ENCODE measurements around the gene STXBP1.

The STXBP1 gene

GRCh38 chr9:127686461-127687393 is 74.7 kb downstream of the STXBP1 start:
- no peak for DNase-seq (ENCODE audit: low spot score)
- no peaks in the 10 kb centered on the region for H3K9me3 ChIP-seq (ENCODE audit: severe bottlenecking)
- H3K27ac ChIP-seq (ENCODE audit: poor library complexity, severe bottlenecking), result no peak overlapping the region

GRCh38 chr9:127689329-127690000 is 77.4 kb downstream of the STXBP1 start:
- TF ChIP-seq CTCF (IDR thresholded peaks at IDR 0.05; ENCODE audit: poor library complexity, severe bottlenecking), result no peak
- Histone ChIP-seq H3K9me3 (ENCODE audit: severe bottlenecking) (no peaks in the 10 kb centered on the region), H3K27ac (ENCODE audit: poor library complexity, severe bottlenecking) (no peak overlapping the region), H3K4me3 (ENCODE audit: severe bottlenecking) (no peak overlapping the region), H3K27me3 (ENCODE audit: insufficient read depth, poor library complexity, severe bottlenecking) (no peaks in the 10 kb centered on the region), H3K4me1 (ENCODE audit: insufficient read depth, poor library complexity, severe bottlenecking) (no peaks in the 10 kb centered on the region), H3K36me3 (ENCODE audit: low read depth) (no peaks in the 10 kb centered on the region)
- ATAC-seq (ENCODE audit: low read depth) (no peak), DNase-seq (ENCODE audit: low spot score) (no peak)

More at GRCh38 chr9:127686461-127687393, 74.7 kb downstream of the STXBP1 start:
- ATAC-seq (ENCODE audit: low read depth), result peak; percentile 44; the same call in 1 of the 3 replicates
- peaks cover 4% of the 10 kb centered on the region for H3K36me3 ChIP-seq (ENCODE audit: low read depth)
- no peak overlapping the region for H3K4me3 ChIP-seq (ENCODE audit: severe bottlenecking)
- TF ChIP-seq CTCF (IDR thresholded peaks at IDR 0.05; ENCODE audit: poor library complexity, severe bottlenecking), result no peak
- H3K27me3 ChIP-seq (ENCODE audit: insufficient read depth, poor library complexity, severe bottlenecking), result no peaks in the 10 kb centered on the region
- no peaks in the 10 kb centered on the region for H3K4me1 ChIP-seq (ENCODE audit: insufficient read depth, poor library complexity, severe bottlenecking)

DNA sequence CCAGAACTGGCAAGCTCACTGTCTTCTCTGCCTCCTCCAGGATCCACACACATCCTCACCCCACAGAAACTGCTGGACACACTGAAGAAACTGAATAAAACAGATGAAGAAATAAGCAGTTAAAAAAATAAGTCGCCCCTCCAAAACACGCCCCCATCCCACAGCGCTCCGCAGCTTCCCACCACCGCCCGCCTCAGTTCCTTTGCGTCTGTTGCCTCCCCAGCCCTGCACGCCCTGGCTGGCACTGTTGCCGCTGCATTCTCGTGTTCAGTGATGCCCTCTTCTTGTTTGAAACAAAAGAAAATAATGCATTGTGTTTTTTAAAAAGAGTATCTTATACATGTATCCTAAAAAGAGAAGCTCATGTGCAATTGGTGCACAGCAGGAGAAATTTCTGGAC is 78.7 kb downstream of the STXBP1 start:
- no peaks in the 10 kb centered on the region for H3K4me1 ChIP-seq (ENCODE audit: insufficient read depth, poor library complexity, severe bottlenecking)
- no peak for ATAC-seq (ENCODE audit: low read depth)
- DNase-seq (ENCODE audit: low spot score), result no peak
- H3K27me3 ChIP-seq (ENCODE audit: insufficient read depth, poor library complexity, severe bottlenecking), result no peaks in the 10 kb centered on the region
- H3K4me3 ChIP-seq (ENCODE audit: severe bottlenecking), result no peak overlapping the region
- no peak overlapping the region for H3K27ac ChIP-seq (ENCODE audit: poor library complexity, severe bottlenecking)
- H3K36me3 ChIP-seq (ENCODE audit: low read depth), result no peaks in the 10 kb centered on the region
- no peak for TF ChIP-seq CTCF (IDR thresholded peaks at IDR 0.05; ENCODE audit: poor library complexity, severe bottlenecking)
- no peaks in the 10 kb centered on the region for H3K9me3 ChIP-seq (ENCODE audit: severe bottlenecking)

DNA sequence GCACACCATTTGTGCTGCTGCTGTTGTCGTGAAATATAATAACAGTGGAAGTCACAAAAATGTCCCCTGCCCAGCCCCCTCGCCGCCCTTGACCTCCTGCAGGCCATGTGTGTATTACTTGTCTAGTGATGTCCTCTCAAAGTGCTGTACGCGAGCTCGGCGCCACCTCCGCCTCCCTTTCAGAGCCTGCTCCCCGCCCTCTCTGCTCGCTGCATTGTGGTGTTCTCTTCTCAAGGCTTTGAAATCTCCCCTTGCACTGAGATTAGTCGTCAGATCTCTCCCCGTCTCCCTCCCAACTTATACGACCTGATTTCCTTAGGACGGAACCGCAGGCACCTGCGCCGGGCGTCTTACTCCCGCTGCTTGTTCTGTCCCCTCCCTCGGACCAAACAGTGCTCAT is 80.0 kb downstream of the STXBP1 start:
- H3K4me3 ChIP-seq (ENCODE audit: severe bottlenecking), result no peak overlapping the region
- no peak for TF ChIP-seq CTCF (IDR thresholded peaks at IDR 0.05; ENCODE audit: poor library complexity, severe bottlenecking)
- H3K4me1 ChIP-seq (ENCODE audit: insufficient read depth, poor library complexity, severe bottlenecking), result no peaks in the 10 kb centered on the region
- DNase-seq (ENCODE audit: low spot score), result no peak
- no peaks in the 10 kb centered on the region for H3K9me3 ChIP-seq (ENCODE audit: severe bottlenecking)
- no peaks in the 10 kb centered on the region for H3K27me3 ChIP-seq (ENCODE audit: insufficient read depth, poor library complexity, severe bottlenecking)
- no peak for ATAC-seq (ENCODE audit: low read depth)
- H3K36me3 ChIP-seq (ENCODE audit: low read depth), result no peaks in the 10 kb centered on the region
- no peak overlapping the region for H3K27ac ChIP-seq (ENCODE audit: poor library complexity, severe bottlenecking)
